Retina (tissue), 1 donor: ENCODE results near the gene CDH26.

Experiments used
- DNase-seq: peaks from one replicate; pipeline ENCODE4 v3.0.0-alpha.2; 2016

The CDH26 gene

DNA sequence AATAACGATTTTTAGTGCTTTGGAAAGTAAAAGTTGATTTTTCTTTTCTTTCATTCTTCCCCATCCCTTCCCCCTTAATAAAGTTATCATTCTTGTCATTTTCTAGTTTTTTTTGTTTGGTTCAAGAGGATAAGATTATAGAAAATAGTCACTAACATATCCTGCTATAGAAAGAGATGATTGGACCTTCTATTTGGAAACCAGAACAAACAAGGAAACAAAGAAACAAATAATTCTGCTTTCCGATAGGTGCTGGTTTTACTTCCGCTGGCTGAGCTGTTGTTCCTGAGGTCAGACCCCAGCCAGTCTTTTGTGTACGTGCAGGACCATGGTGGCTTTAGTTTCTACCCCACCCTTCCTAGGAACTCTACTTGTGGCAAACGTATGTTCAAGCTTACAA, at the start of gene CDH26:
CDH26 (plus strand) TSS at position 301 of the 400 bp plus-strand sequence. CDS start 304 bp downstream, outside the sequence.
- DNase-seq: no peak

DNA sequence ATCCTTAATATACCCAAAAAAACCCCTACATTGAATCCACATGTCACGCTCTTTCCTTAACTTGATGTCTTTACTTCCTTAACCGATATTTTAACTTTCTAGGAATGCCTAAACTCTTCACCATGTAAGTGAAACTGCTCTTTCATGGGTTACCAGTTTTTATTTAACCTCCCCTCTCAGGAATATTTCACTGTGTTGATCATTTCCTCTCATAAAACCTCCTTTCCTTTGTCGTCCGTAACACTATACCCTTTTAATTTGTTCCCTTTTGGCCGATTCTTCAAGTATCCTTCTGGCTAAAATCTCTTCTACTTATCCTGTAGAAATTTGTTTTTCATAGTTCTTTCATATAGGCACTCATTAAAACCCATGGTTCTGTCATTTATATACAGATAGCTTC, 49.4 kb upstream of the CDH26 start:
- DNase-seq: no peak

DNA sequence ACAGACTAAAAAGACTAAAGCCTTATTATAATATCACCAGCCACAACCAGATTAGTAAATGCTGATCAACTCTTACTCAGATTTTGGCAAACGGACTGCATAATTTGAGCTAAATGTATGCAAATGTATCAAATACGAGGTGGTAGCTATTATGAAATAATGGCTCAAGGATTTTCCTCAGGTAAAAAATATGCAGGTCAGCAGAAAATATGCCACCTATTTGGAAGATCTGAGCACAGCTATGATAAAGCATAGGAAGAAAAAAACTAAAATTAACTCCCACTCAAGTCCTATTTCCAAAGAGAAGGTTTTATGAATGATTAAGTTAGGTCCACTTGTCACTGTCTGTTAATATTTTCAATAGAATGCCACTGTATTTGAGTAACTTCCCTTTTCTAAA, 47.2 kb upstream of the CDH26 start:
- no peak for DNase-seq

DNA sequence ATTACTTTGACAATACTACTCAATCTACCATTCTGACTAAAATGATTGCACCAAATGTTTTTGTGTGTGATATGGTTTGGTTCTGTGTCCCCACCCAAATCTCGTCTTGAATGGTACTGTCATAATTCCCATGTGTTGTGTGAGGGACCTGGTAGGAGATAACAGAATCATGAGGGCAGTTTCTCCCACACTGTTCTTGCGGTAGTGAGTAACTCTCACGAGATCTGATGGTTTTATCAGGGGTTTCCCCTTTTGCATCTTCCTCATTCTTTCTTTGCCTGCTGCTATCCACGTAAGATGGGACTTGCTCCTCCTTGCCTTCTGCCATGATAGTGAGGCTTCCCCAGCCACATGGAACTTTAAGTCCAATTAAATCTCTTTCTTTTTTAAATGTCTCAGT, 45.6 kb upstream of the CDH26 start:
- DNase-seq: no peak

DNA sequence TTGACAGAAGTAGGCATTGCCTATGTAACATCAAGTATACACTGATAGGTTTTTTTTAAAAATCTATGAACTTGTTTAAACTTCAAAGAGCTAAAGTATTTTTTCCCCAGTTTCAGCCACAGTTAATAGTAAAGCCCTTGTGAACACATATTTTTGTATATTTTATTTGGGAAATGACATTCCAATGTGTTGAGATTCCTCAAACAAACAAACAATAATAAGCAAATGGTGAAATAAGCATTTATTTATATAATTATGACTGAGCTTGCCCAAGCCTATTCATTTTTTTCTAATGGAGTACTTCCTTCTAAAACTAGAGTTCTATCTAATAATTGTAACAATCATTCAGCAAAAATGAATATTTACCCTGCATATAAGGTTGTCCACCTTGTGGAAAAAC, 37.3 kb upstream of the CDH26 start:
- DNase-seq: no peak

DNA sequence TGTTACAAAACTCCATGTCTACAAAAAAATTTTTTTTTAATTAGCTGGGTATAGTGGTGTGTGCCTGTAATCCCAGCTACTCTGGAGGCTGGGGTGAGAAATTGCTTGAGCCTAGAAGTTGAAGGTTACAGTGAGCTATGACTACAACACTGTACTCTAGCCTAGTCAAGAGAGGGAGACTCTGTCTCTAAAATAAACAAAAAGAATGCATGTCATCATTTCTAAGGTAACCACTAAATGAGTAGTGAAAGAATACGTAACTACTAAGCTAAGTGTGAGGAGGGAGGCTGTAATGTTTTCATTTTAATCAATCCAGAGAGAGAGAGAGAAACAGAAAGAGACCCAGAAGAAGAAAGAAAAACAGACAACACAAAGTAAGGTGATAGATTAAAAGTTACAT, 34.7 kb upstream of the CDH26 start:
- DNase-seq: no peak

DNA sequence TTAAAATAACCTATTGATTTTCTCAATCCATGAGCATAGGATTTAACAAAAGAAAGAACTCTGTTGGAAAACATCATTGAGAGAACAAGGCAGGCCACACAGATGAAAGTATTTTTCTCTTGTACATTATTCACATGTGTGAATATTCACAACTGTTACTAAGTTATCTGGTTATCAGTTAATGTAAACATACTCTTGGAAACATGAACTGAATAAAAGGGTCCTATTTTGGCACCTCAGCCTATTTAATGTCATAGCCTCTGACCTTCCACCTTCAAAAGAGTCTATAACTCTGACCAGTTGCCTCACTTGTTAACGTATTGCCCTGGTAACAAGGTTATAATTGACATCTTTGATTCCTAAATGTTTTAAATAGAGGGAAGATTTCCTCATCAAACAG, 32.9 kb upstream of the CDH26 start:
- no peak for DNase-seq

DNA sequence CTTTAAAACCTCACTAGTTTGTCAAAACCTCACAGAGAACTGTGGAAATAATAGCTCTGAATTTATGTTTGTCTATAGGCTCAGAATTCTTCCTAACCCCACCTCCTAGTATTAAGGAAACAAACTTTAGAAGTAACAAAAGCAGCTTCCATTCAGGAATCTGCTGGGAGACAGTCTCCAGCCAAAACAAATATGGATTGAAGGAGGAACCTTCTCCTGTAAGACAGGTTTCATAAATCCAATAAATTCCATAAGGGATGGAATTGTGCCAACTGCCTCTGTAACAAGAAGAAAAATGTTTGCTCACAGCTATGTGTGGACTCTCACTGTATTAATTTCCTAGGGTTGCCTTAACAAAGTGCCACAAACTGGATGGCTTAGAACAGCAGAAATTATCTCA, 32.3 kb upstream of the CDH26 start:
- DNase-seq: no peak

DNA sequence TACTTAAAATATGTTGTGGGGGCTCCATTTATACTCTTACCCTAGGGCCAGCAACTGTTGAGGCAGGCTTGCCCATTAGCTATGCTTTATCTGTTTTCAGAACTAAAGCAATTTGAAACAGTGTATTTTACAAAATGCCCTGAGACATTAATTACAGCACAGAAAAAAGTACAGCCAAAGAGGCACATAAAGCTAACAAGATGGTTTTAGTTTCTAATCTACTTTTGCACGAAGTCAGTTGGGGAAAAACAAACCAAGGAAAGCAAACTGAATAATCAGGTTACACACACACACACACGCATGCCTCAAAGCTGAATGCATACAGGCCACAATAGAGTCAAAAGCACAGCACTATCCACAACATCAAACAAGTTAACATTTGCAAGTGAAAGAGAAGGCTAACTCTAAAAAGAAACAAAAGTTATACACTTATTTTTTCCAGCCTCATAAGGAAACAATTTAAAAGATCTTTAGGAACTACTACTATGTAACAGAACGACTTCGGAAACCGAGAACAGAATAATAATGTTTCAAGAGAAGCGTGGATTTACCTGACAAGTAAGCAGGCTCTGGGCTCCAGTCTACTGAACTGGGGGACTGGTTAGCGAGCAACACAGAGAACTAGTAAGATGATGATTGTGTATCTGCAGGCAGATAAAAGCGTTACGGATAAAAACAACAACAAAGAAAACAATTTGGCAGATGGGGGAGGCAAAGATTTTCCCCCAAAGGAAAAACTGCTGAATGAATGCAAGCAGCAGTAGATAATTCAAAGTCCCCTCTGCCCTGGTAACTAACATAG, 26.5 kb upstream of the CDH26 start:
- DNase-seq: no peak

DNA sequence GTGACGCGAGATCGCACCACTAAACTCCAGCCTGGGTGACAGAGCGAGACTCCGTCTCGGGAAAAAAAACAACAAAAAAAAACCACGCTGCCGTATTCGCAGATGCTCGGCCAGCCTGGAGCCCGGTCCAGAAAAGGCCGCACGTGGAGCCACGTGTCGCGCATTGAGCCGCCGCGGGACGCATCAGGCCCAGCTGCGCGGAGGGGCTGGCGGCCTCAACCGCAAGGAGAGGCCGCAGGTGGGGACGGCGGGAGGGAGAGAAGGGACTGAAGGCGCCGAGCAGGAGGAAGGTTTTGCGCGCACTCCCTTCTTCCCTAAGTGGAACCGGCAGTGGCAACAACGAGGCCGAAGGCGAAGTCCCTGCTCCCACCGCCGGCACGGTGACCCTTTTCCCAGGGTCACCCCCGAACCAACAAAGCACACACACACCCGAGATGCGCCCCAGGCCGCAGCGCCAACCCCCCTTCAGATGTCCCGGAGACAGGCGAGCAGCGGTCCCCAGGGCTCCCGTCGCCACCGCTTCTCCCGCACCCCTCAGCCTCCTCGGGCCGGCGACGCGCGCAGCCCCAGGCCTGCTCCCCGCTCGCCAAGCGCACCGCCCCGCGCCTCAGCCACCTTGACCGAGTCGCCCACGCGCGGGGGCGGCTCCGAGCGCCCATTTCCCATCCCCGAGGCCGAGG, 25.5 kb upstream of the CDH26 start:
- DNase-seq: no peak

DNA sequence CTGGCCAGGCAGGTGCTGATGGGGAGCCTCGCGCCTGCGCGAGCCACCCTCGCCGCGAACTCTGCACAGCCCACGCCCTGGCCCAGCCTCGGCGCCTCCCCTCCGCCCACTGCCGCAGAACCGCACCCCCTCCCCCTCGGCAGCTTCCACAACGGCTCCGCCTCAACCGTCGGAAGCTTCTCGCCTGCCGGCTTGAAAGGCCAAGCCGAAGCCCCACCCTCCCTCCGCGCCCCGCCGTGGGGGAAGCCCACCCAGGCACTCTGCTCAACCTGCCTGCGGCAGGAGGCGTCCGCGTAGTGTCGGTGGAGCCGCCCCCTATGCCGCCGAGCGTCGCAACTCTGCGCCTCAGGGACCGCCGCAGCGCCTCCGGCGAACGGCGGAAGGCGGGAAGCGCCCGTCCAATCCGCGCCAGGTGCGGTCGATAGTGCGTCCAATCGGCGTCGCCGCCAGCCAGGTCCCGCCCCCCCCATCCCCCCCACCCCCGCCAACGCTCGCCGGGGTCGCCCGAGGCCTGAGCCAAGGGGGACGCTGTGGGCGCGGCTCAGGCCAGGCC, 24.9 kb upstream of the CDH26 start, which contains the start of gene SYCP2:
SYCP2 (minus strand) TSS at position 342 of the 553 bp plus-strand sequence. CDS start 11,224 bp downstream, outside the sequence.
- no peak for DNase-seq

DNA sequence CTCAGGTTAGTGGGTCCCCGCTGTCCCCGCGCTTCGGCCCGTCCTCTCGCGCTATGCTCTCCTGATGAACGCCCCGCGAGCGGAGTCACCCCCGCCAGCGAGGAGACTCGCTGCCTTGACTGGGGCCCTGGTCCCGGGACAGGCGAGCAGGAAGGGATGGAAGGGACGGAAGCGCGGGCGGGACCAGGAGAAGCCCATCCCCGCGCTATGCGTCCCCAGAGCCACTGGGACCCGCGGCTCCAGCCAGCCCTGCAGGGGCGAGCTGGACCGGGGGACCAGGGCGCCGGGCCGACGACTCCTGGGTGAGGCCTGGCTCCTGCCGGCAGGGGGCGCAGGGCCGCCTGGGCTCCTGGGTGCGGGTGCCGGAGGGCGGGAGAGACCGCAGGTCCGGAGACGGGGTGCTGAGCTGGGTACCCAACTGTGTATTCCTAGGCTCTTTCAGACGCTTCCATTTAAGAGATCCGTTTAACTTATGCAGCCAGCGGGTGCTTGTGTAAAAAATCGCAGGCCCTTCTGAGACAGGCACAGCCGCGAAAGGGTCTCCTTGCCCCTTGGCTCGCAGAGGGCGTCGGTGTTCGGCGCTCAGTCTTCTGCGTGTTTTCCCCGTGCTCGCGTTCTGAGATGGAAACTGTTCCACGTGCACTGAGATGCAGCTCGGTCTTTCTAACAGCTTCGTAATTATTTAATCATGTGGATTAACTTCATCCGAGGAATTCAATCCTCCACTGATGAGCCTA, 24.2 kb upstream of the CDH26 start:
- peak; percentile 94 for DNase-seq

DNA sequence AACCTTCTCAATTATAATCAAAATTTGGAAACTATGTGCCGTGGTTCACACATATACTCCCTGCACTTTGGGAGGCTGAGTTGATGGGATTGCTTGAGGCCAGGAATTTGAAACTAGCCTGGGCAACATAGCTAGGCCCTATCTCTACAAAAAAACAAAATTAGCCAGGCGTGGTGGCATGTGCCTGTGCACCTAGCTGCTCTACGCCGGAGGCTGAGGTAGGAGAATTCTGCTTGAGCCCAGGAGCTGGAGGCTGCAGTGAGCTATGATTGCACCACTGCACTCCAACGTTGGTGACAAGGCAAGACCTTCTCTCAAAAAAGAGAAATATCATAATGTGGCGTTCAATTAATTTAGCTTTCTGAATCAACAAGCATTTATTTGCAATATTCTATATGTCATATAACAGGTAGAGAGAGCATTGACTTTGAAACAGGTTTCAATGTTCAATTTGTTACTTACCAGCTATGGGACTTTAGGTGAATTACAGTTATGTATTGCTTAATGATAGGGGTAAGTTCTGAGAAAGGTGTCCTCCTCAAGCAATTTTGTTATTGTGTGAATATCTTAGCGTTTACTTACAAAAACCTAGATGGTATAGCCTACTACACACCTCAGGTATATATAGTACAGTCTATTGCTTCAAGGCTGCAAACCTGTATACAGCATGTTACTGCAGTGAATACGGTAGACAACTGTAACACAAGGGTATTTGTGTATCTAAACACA, 22.6 kb upstream of the CDH26 start:
- no peak for DNase-seq

DNA sequence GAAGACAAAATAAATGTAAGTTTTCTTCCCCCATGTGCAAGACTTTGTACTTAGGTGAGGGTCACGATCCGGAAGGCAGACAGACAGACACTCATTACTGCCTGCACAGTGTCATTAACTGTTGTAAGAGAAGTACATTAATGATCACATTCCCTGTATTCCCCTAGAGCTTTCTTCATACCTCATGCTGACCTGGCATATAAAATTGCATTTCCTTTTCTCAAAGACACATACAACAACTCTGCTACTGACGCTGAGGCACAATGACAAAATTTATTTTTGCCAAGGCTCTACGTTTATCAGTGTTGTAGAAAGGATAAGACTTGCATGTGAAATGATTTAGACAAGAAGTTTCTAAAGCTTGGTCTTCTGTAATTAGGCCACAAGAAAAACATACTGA, 21.8 kb upstream of the CDH26 start:
- no peak for DNase-seq

DNA sequence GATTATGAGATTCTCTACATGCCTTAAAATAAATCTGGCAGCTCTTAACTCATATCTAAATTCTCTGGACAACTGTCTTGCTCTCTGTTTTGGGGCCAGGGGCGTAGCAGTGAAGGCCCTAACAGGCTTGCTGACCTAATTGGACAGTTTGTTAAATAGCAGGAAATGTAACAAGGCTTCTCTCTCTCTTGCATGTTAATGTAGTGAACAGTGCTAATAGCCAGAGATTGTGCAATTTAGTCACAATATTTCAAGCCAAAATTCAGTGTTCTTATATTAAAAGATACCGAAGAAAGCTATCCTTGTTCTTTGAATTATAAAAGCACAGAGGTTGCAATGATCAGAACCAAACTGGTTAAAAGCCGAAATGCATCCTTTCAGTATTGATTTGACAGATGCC, 21.1 kb upstream of the CDH26 start:
- DNase-seq: no peak

DNA sequence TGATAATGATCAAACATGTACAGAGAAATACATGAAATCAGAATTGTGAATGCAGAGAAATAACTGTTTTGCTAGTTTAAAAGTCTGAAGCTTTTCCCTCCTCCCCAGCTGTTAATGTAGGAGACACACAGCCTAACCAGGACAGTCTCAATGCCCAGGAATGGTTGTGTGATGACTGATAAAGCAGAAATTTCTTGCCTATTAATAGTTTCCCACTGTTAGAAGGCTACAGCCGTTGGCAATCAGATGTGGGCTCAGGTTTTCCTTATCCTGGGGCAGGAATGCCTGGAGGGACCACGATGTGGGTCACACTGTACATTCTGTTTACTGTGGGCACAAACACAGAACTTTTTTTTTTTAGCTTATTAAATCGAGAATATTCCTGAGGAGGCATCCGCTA, 20.0 kb upstream of the CDH26 start:
- no peak for DNase-seq

DNA sequence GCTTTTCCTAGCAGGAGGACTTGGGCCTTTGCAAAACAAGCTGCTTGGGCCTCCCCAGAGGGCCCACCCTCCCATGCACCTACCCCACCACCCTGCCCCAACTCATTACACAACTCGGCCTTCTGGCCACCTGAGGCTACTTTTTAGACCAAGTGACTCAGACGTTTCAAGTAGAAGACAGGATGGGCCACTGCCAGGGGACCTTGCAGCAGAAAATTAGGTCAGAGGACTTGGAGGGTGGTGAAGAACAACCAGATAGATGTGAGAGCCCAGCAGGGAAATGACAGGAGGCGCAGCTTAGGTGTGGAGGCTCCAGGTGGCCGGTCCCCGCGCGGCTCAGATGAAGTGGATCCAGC, 19.5 kb upstream of the CDH26 start:
- no peak for DNase-seq

DNA sequence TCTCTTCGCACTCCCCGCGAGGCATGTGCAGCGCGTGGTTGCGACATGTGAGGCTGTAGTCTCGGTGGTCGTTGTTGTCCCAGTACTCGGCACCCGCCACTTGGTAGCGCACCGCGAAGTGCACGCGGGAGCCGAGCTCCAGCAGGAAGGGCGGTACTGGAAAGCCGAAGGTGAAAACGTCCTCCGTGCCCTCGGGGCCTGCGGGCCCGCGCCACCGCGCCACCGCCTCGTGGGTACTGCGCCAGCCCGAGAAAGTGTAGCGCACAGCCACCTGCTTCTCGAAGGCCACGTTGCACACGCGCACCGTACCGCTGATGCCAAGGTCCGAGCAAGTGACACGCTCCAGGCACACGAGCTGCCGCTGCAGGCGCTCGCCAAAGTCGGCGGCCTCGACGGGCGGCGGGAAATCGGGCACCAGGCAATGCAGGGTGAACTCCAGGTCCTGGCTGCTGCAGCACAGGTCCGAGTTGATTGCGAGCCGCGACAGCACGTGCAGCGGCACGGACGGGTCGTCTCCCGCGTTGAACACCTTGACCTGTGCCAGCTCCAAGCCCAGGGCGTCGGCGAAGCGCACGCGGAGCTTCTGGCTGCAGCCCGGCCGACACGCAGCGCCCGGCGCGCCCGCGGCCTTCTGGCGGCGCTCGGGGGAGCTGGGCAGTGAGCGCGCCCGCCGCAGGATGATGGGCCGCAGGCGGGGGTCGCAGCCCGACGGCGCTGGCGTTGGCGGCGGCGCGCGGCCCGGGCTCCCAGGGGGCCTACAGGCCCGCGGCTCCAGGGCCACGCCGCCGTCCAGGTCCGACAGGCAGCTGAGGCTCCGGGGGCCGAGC, 19.0 kb upstream of the CDH26 start:
- DNase-seq: peak; percentile 52

DNA sequence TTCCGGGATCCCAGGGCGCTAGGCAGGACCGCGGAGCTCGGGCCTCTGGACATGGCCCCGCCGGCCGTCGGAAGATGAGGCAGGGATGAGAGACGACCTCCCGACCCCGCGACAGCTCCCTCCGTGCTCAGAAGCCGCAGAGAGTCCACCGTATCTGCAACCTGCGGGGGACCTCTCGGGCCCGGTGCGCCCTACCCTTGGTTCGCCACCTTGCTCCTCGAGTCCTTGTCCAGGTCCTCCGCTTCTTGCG, 18.4 kb upstream of the CDH26 start:
- no peak for DNase-seq

DNA sequence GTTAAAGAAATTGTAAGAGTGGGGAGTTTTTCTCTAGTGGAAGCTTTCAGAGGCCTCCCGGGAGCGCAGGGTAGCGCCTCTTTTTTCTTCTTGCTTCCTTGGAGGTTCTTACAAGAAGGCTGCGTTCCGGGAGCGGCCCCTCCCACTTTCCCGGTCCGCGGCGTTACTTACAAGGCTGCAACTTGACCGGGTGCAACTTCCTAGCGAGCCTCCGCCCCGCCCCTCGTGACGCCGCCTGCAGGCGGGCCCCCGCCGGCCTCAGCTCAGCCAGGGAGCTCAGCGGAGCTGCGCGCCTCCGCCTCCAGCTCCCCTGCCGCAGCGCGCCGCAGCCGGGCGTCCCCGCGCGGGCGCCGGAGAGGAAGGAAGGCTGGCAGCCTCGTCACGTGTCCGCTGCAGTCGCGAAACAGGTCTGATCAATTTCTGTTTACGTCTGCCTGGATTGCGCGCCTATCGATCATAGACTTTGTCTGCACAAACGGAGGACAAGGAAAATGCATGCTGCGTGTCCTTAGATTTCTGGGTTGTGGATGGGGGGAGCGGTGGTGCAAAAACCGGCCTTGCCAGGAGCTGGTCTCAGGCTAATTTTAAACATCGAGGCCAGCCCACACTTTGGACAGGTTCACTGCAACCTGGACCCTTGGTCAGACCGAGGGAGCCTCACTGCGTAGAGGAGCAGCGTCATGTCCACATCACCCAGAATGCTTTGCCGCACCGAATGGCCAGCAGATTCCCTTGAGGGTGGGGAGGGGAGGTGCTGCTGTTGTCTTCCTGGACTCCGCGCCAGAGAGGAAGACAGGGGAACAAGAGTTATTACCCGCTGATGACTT, 17.9 kb upstream of the CDH26 start, which contains the start of the genes FAM217B and PPP1R3D:
FAM217B (plus strand) TSS at position 261 of the 827 bp plus-strand sequence. CDS start 3,555 bp downstream, outside the sequence.
PPP1R3D (minus strand) TSS at position 177 of the 827 bp plus-strand sequence. CDS start 374 bp downstream, outside the sequence.
- DNase-seq: peak; percentile 96

DNA sequence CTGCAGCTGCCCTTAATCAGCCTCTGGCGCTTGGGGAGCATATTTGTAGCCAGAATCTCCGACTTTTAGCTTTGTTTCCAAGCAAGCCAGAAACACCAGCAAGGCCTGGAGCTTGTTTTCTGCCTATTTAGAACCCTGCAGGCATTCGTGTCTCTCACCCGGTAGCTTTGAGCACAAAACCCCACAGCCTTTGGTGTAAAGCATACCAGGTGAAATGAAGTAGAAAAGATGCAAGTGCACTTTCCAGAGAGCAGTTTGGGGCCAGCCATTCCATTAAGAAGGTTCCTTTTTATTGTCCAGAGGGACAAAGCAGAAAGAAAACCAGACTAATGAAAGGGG, 17.3 kb upstream of the CDH26 start:
- no peak for DNase-seq
